Lower leg skin (tissue), 3 donors: ENCODE measurements around the gene WBP4.

Experiments used
- CTCF ChIP-seq, 3 donors: fragments of 450-650 bp; IDR thresholded peaks; one replicate each; pipeline ENCODE4 v1.5.1; 2016; ENCODE audit warnings: antibody characterized with exemption in 3 of 3, mild to moderate bottlenecking in 3 of 3, moderate library complexity in 2 of 3
- POLR2A ChIP-seq, 2 donors: fragments of 450-650 bp; IDR thresholded peaks; one replicate each; pipeline ENCODE4 v1.6.1; 2016 to 2017; ENCODE audit warnings: antibody characterized with exemption in 2 of 2, mild to moderate bottlenecking in 1 of 2, moderate library complexity in 1 of 2

GRCh38 chr13:41015920-41016319 lies 45.4 kb upstream of the WBP4 start:
- TF ChIP-seq CTCF (IDR thresholded peaks at IDR 0.05): no peak
- TF ChIP-seq POLR2A (IDR thresholded peaks at IDR 0.05): no peak
